ENCODE measurements around the gene TRABD2B. TPM values are rescaled to one million over a fixed set of nuclear protein-coding genes. Genes with fewer than 3 reads are reported as not detected.

TRABD2B gene
- total RNA-seq, 1 donor from 2014 or later, result 0.89 TPM

DNA sequence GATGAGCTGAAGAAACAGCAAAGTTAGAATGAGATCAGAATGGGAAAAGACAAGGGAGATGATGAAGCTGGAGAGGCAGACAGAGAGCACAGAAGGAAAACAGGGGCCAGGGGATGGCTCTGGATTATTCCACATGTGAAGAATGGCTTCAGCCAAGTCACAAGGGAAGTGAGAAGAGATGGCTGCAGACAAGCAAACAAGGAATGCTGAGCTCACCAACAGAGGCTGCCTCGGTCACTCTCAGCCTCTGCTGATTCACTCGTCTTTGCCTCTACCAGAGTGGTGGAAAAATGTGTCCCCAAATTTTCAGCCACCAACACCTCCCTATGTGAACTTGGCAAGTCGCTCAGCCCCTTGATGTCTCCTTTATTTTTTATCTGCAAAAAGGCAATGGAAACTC lies 46.7 kb downstream of the TRABD2B start:
- H3K79me2 ChIP-seq (ENCODE audit: insufficient read depth, low read length), result no peaks in the 10 kb centered on the region
- no peak overlapping the region for H2AFZ ChIP-seq (ENCODE audit: low read depth, low read length)
- H3K36me3 ChIP-seq (ENCODE audit: insufficient read depth, low read length), result no peaks in the 10 kb centered on the region
- no peaks in the 10 kb centered on the region for H3K36me3 Mint-ChIP-seq (ENCODE audit: low read depth, unreplicated experiment)
- H3K9ac ChIP-seq (ENCODE audit: low read length), result no peak overlapping the region
- H3K9me3 Mint-ChIP-seq (ENCODE audit: unreplicated experiment), result peaks cover 2% of the 10 kb centered on the region
- no peak for FAIRE-seq
- H3K27me3 Mint-ChIP-seq (ENCODE audit: low read depth, unreplicated experiment), result peaks cover 29% of the 10 kb centered on the region
- no peak overlapping the region for H3K27ac ChIP-seq (ENCODE audit: low read depth, low read length)
- H3K4me1 ChIP-seq (ENCODE audit: insufficient read depth, low read length), result no peaks in the 10 kb centered on the region
- H3K4me3 Mint-ChIP-seq (ENCODE audit: unreplicated experiment), result no peak overlapping the region
- no peak overlapping the region for H3K27ac Mint-ChIP-seq (ENCODE audit: unreplicated experiment)
- H3K27me3 ChIP-seq (ENCODE audit: insufficient read depth, low read length), result no peaks in the 10 kb centered on the region
- no peak overlapping the region for H3K4me3 ChIP-seq (ENCODE audit: insufficient read depth, low read depth, low read length)
- no peak overlapping the region for H3K4me2 ChIP-seq (ENCODE audit: low read length)
- no peaks in the 10 kb centered on the region for H3K9me3 ChIP-seq (ENCODE audit: insufficient read depth, low read depth, low read length)
- TF ChIP-seq, protein P1, sequence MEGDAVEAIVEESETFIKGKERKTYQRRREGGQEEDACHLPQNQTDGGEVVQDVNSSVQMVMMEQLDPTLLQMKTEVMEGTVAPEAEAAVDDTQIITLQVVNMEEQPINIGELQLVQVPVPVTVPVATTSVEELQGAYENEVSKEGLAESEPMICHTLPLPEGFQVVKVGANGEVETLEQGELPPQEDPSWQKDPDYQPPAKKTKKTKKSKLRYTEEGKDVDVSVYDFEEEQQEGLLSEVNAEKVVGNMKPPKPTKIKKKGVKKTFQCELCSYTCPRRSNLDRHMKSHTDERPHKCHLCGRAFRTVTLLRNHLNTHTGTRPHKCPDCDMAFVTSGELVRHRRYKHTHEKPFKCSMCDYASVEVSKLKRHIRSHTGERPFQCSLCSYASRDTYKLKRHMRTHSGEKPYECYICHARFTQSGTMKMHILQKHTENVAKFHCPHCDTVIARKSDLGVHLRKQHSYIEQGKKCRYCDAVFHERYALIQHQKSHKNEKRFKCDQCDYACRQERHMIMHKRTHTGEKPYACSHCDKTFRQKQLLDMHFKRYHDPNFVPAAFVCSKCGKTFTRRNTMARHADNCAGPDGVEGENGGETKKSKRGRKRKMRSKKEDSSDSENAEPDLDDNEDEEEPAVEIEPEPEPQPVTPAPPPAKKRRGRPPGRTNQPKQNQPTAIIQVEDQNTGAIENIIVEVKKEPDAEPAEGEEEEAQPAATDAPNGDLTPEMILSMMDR (IDR thresholded peaks at IDR 0.05; ENCODE audit: insufficient read depth, low read depth, low read length), result no peak
- TF ChIP-seq EZH2 (IDR thresholded peaks at IDR 0.05; ENCODE audit: insufficient read depth, low read length), result no peak
- H3K4me1 Mint-ChIP-seq (ENCODE audit: low read depth, unreplicated experiment), result peaks cover 10% of the 10 kb centered on the region
- H4K20me1 ChIP-seq (ENCODE audit: insufficient read depth, low read length), result no peaks in the 10 kb centered on the region
- no peak for DNase-seq (ENCODE audit: low read depth)

DNA sequence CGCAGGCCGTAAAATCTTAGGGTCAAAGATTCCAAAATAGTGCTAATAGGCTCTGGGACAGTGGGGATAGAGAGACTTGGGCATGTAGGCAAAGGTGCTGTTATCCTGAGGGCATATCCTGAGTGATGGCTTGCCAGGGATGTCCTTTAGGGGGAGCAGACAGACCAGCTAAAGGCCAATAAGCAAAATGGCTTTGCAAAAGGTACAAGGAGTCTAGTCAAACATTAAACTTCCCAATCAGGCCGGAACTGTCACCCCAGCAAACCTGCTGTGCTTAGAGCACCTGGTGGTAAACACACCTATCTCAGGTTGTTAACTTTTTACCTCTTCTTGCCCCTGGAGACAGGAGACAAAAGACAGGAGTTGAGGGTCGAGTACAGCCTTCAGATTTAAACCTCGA lies 49.1 kb downstream of the TRABD2B start:
- no peak overlapping the region for H3K27ac Mint-ChIP-seq (ENCODE audit: unreplicated experiment)
- H3K27me3 ChIP-seq (ENCODE audit: insufficient read depth, low read length), result peaks cover 2% of the 10 kb centered on the region
- H3K79me2 ChIP-seq (ENCODE audit: insufficient read depth, low read length), result no peaks in the 10 kb centered on the region
- FAIRE-seq (no peak), DNase-seq (ENCODE audit: low read depth) (no peak)
- H3K4me1 ChIP-seq (ENCODE audit: insufficient read depth, low read length), result no peaks in the 10 kb centered on the region
- no peaks in the 10 kb centered on the region for H3K9me3 Mint-ChIP-seq (ENCODE audit: unreplicated experiment)
- H3K4me3 Mint-ChIP-seq (ENCODE audit: unreplicated experiment), result no peak overlapping the region
- no peak overlapping the region for H2AFZ ChIP-seq (ENCODE audit: low read depth, low read length)
- peaks cover 16% of the 10 kb centered on the region for H3K4me1 Mint-ChIP-seq (ENCODE audit: low read depth, unreplicated experiment)
- H4K20me1 ChIP-seq (ENCODE audit: insufficient read depth, low read length), result no peaks in the 10 kb centered on the region
- H3K36me3 ChIP-seq (ENCODE audit: insufficient read depth, low read length), result no peaks in the 10 kb centered on the region
- no peak overlapping the region for H3K4me3 ChIP-seq (ENCODE audit: insufficient read depth, low read depth, low read length)
- no peak overlapping the region for H3K4me2 ChIP-seq (ENCODE audit: low read length)
- H3K27me3 Mint-ChIP-seq (ENCODE audit: low read depth, unreplicated experiment), result peaks cover 19% of the 10 kb centered on the region
- no peaks in the 10 kb centered on the region for H3K9me3 ChIP-seq (ENCODE audit: insufficient read depth, low read depth, low read length)
- H3K9ac ChIP-seq (ENCODE audit: low read length), result no peak overlapping the region
- no peaks in the 10 kb centered on the region for H3K36me3 Mint-ChIP-seq (ENCODE audit: low read depth, unreplicated experiment)
- no peak for TF ChIP-seq EZH2 (IDR thresholded peaks at IDR 0.05; ENCODE audit: insufficient read depth, low read length)
- TF ChIP-seq, protein P1 (IDR thresholded peaks at IDR 0.05; ENCODE audit: insufficient read depth, low read depth, low read length), result no peak
- H3K27ac ChIP-seq (ENCODE audit: low read depth, low read length), result no peak overlapping the region

DNA sequence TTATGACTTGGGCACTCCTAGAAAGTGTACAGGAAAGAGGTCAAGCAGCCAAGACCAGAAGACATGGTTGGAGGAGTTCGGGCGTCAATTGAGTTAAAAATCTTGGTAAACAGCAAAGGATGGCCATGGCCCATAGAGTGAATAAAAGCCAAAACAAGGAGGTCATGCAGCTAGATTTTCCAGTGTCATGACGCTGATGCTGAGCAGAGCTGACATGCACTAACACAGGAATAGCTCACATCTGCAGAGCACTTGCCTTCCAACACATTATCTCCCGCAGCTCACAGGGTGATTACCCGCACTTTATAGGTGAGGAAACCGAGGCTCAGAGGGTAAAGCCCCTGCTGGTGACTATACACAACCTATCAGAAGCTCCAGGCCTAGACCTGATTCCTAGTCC lies 49.7 kb downstream of the TRABD2B start:
- no peak for DNase-seq (ENCODE audit: low read depth)
- Histone ChIP-seq H3K27ac (ENCODE audit: low read depth, low read length) (no peak overlapping the region), H2AFZ (ENCODE audit: low read depth, low read length) (no peak overlapping the region), H3K27me3 (ENCODE audit: insufficient read depth, low read length) (peaks cover 2% of the 10 kb centered on the region), H3K4me3 (ENCODE audit: insufficient read depth, low read depth, low read length) (no peak overlapping the region), H3K36me3 (ENCODE audit: insufficient read depth, low read length) (no peaks in the 10 kb centered on the region), H4K20me1 (ENCODE audit: insufficient read depth, low read length) (no peaks in the 10 kb centered on the region), H3K4me2 (ENCODE audit: low read length) (no peak overlapping the region), H3K4me1 (ENCODE audit: insufficient read depth, low read length) (no peaks in the 10 kb centered on the region), H3K9ac (ENCODE audit: low read length) (no peak overlapping the region), H3K79me2 (ENCODE audit: insufficient read depth, low read length) (no peaks in the 10 kb centered on the region), H3K9me3 (ENCODE audit: insufficient read depth, low read depth, low read length) (no peaks in the 10 kb centered on the region)
- Mint-ChIP-seq H3K9me3 (ENCODE audit: unreplicated experiment) (no peaks in the 10 kb centered on the region), H3K36me3 (ENCODE audit: low read depth, unreplicated experiment) (no peaks in the 10 kb centered on the region), H3K27ac (ENCODE audit: unreplicated experiment) (no peak overlapping the region), H3K4me1 (ENCODE audit: low read depth, unreplicated experiment) (peaks cover 17% of the 10 kb centered on the region), H3K4me3 (ENCODE audit: unreplicated experiment) (no peak overlapping the region), H3K27me3 (ENCODE audit: low read depth, unreplicated experiment) (peaks cover 14% of the 10 kb centered on the region)
- FAIRE-seq, result no peak
- TF ChIP-seq EZH2 (IDR thresholded peaks at IDR 0.05; ENCODE audit: insufficient read depth, low read length), result no peak
- TF ChIP-seq, protein P1 (IDR thresholded peaks at IDR 0.05; ENCODE audit: insufficient read depth, low read depth, low read length), result no peak
